Cardiac muscle cell (in vitro differentiated cells and primary cell): ENCODE measurements around the gene NOXA1. TPM values are rescaled to one million over a fixed set of nuclear protein-coding genes. Genes with fewer than 3 reads are reported as not detected.
"Not testable (repeated sequence)": the region's sequence is repeated elsewhere in the genome, so short reads cannot be mapped to it uniquely, and the experiment has no call there.

ENCODE experiments used
- DNase-seq, 2 donors: peaks; one replicate each; pipeline versions ENCODE4 v3.0.0 to v3.0.0-alpha.2; 2010 to 2017; ENCODE audit warnings: low read depth in 1 of 2, low spot score in 1 of 2
- H3K27ac ChIP-seq: fragments of 200-600 bp; sonication (generic); 2 replicates; pipeline ENCODE4 v1.5.1; 2016
- H3K27me3 ChIP-seq: fragments of 200-600 bp; sonication (generic); 2 replicates; pipeline ENCODE4 v1.6.0; 2016; ENCODE audit warnings: control low read depth
- H3K36me3 ChIP-seq: fragments of 200-600 bp; sonication (generic); 2 replicates; pipeline ENCODE4 v1.5.1; 2016; ENCODE audit warnings: control low read depth
- H3K4me1 ChIP-seq: fragments of 200-600 bp; sonication (generic); 2 replicates; pipeline ENCODE4 v1.8.1; 2017; ENCODE audit warnings: low read depth, mild to moderate bottlenecking, mixed run types
- H3K4me3 ChIP-seq: fragments of 200-600 bp; sonication (generic); 2 replicates; pipeline ENCODE4 v1.5.1; 2016; ENCODE audit warnings: mild to moderate bottlenecking
- H3K9me3 ChIP-seq: fragments of 200-600 bp; sonication (generic); 2 replicates; pipeline ENCODE4 v1.5.1; 2017; ENCODE audit warnings: low read depth, mild to moderate bottlenecking, control low read depth
- polyA plus RNA-seq: library from polyadenylated mRNA; unstranded; fragments of >200 nt; fragmentation: Nextera tagmentation; extraction: Ambion mirVana; gene quantifications from 2 replicates; pipeline ENCODE4 v1.2.1, GENCODE V29; 2016
- total RNA-seq: library from RNA; depleted of rRNA; stranded (reverse); fragments of >200 nt; gene quantifications from 2 replicates; pipeline ENCODE4 v1.2.3, GENCODE V29; 2016
- TF ChIP-seq, protein P1 (sequence below): IDR thresholded peaks from 2 replicates; pipeline ENCODE4 v1.5.1; 2012; ENCODE audit warnings: low read depth, mild to moderate bottlenecking, low read length

NOXA1 gene
- total and polyA plus RNA-seq, 2 experiments from 2014 or later = 8.1 to 12.0 TPM

DNA sequence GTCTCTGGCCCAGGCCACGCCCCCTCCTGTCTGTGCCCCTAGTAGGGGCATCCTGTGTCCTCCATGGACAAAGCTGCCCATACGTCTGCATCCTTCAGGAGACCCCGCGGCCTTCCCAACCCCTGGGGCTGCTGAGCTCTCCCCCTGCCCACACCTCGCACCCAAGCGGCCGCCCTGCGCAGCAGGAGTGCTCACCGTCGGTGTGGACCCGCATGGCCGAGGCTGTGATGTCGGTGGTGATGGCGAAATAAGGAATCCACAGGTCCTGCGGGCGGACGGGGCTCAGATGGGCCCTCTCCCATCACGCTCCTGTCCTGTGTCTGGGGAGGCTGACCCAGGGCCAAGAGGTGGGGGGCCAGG is 40.7 kb downstream of the NOXA1 start:
- Histone ChIP-seq H3K9me3 (no peaks in the 10 kb centered on the region), H3K27ac (no peak overlapping the region), H3K4me3 (no peak overlapping the region), H3K36me3 (no peaks in the 10 kb centered on the region), H3K27me3 (peaks cover 18% of the 10 kb centered on the region), H3K4me1 (no peaks in the 10 kb centered on the region)
- DNase-seq = no peak
- TF ChIP-seq, protein P1, sequence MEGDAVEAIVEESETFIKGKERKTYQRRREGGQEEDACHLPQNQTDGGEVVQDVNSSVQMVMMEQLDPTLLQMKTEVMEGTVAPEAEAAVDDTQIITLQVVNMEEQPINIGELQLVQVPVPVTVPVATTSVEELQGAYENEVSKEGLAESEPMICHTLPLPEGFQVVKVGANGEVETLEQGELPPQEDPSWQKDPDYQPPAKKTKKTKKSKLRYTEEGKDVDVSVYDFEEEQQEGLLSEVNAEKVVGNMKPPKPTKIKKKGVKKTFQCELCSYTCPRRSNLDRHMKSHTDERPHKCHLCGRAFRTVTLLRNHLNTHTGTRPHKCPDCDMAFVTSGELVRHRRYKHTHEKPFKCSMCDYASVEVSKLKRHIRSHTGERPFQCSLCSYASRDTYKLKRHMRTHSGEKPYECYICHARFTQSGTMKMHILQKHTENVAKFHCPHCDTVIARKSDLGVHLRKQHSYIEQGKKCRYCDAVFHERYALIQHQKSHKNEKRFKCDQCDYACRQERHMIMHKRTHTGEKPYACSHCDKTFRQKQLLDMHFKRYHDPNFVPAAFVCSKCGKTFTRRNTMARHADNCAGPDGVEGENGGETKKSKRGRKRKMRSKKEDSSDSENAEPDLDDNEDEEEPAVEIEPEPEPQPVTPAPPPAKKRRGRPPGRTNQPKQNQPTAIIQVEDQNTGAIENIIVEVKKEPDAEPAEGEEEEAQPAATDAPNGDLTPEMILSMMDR = no peak

DNA sequence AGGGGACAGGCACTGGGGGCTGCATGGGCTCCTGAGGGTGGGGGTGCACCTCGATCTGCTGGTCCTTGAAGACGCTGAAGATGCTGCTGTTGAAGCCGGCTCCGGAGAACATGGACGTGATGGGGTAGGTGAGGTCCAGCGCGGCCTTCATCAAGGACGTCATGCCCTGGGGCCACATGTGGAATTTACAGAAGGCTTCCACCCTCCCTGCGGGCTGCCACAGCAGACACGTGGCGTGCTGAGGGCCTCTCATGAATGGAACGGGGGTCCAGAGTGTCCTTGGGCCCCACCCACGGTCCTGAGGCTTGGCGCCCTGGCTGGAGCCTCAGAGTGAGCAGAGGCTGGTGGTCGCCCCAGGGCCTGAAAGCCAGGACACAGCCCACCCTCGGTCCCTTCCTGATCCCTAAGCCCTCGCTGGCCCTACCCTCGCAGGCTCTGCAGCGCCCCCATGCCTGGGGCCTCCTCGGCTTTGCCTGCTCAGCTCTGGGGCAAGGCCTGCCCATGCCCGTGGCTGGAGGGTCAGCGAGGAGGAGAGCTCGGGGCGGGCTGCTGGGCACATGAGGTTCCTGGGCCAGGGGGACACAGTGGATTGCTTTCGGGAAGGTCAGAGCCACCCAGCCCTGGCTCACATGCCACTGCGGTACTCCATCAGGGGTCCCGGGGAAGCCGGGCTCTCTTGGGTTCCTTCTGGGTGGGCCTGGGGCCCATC is 41.3 kb downstream of the NOXA1 start:
- H3K27ac ChIP-seq = no peak overlapping the region
- H3K36me3 ChIP-seq = no peaks in the 10 kb centered on the region
- DNase-seq = no peak
- H3K9me3 ChIP-seq = no peaks in the 10 kb centered on the region
- no peaks in the 10 kb centered on the region for H3K4me1 ChIP-seq
- TF ChIP-seq, protein P1 = no peak
- peaks cover 18% of the 10 kb centered on the region for H3K27me3 ChIP-seq
- no peak overlapping the region for H3K4me3 ChIP-seq

DNA sequence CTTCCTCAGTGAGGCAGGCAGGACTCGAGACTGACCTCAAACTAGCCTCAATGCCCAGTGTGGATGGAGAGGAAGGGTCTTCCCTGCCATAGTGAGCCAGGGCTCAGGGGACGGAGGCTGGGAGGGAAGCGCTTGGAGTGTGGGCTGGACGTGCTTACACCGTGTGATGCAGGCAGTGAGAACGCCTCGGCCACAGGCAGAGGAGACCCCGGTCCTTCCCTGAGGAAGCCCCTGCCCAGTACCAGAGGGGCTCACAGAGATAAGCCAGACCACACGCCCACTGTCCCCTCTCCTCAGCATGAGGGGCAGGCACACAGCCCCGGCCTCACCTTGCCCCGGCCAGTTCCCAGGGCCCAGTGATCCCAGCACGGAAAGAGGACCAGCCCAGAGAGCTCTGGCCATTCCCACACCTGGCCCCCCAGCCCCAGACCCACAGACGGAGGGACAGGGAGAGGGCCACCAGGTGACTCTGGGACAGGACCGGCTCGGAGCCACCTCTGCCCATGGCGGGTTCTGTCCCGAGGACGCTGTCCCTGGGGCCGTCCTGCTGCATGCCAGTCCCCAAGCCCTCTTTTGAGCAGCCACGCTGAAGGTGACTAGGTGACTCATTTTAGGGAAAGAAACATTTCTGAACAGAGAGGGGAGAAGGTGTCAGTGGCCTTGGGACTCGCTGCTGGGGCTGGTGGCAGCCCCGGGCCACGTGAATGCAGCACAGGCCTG is 42.0 kb downstream of the NOXA1 start:
- Histone ChIP-seq H3K36me3 (no peaks in the 10 kb centered on the region), H3K4me1 (no peaks in the 10 kb centered on the region), H3K27me3 (peaks cover 18% of the 10 kb centered on the region), H3K4me3 (no peak overlapping the region), H3K9me3 (no peaks in the 10 kb centered on the region), H3K27ac (no peak overlapping the region)
- TF ChIP-seq, protein P1 = no peak
- DNase-seq = no peak

DNA sequence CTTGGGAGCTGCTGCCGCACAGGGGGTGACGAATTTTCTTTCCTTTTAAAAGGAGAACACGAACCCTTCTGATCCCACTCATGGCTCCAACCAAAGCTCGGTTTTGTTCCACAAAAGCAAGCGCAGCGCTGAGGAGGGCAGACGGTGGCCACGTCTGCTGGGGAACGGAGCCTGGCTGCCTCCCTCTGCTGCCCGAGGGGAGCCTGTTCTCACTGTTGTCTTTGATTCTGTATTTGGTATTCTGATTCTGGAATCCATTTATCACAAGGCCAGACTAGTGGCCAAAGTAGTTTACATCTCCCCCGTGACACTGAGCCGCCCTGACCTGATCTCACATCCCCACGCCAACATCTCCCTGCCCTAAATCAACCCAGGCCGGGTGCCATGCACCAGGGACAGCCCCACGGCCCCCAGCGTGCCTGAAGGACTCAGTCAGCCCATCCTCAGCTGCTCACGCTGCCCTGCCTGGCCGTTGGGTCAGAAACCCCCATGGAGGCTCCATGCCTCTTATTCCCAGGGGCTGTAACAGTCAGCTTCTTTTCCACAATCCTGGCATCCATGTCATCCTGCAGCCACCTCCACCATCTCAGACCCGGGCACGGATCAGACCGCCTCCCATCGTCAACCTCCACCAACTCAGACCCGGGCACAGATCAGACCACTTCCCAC is 42.7 kb downstream of the NOXA1 start:
- H3K27ac ChIP-seq = no peak overlapping the region
- no peak for DNase-seq
- TF ChIP-seq, protein P1 = no peak

DNA sequence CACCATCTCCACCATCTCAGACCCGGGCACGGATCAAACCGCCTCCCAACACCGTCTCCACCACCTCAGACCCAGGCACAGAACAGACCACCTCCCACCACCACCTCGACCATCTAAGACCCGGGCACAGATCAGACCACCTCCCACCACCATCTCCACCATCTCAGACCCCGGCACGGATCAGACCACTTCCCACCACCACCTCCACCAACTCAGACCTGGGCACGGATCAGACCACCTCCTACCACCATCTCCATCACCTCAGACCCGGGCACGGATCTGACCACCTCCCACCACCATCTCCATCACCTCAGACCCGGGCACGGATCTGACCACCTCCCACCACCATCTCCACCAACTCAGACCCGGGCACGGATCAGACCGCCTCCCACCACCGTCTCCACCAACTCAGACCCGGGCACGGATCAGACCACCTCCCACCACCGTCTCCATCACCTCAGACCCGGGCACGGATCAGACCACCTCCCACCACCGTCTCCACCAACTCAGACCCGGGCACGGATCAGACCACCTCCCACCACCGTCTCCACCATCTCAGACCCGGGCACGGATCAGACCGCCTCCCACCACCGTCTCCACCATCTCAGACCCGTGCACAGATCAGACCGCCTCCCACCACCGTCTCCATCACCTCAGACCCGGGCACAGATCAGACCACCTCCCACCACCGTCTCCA is 43.3 kb downstream of the NOXA1 start:
- not testable (repeated sequence) for H3K36me3 ChIP-seq, H3K9me3 ChIP-seq, DNase-seq, H3K4me1 ChIP-seq, H3K27ac ChIP-seq, H3K4me3 ChIP-seq
- peaks cover 17% of the 10 kb centered on the region for H3K27me3 ChIP-seq

More for the DNA sequence above, 42.7 kb downstream of the NOXA1 start:
- no peaks in the 10 kb centered on the region for H3K36me3 ChIP-seq
- H3K27me3 ChIP-seq = peaks cover 18% of the 10 kb centered on the region
- H3K9me3 ChIP-seq = no peaks in the 10 kb centered on the region
- H3K4me3 ChIP-seq = no peak overlapping the region
- H3K4me1 ChIP-seq = no peaks in the 10 kb centered on the region
